PC-3 (cell line): ENCODE results near the gene KCNH6. TPM values are rescaled to one million over a fixed set of nuclear protein-coding genes. Genes with fewer than 3 reads are reported as not detected.

Experiments
- ATAC-seq: fragments of 200-7000 bp; cut with Tn5 transposase; 2 replicates; pipeline ENCODE4 v1.9.1; 2020; ENCODE audit warnings: mild to moderate bottlenecking, moderate library complexity
- BruUV-seq: library from RNA; stranded (reverse); fragments of 400-500 nt; replicated peaks from 2 replicates; lab custom pipeline; 2021; lab: Mats Ljungman, UMichigan
- CTCF ChIA-PET: fragments of 300-600 bp; sonication (Branson Sonifier 250); formaldehyde crosslinking; loops from one replicate; lab custom pipeline; 2022; ENCODE audit warnings: antibody characterized with exemption; lab: Charles Lee
- POLR2A ChIA-PET: fragments of 300-600 bp; sonication (Branson Sonifier 250); formaldehyde crosslinking; loops from one replicate; lab custom pipeline; 2022; ENCODE audit warnings: antibody characterized with exemption; ENCODE audit not compliant: unreplicated experiment; lab: Charles Lee
- DNase-seq: peaks from one replicate; pipeline ENCODE4 v3.0.0-alpha.2; 2015
- H2AFZ ChIP-seq: fragments of 300-600 bp; sonication (generic); 2 replicates; pipeline ENCODE4 v1.6.0; 2016; ENCODE audit warnings: antibody characterized with exemption, low read length
- H3F3A ChIP-seq: fragments of 300-600 bp; sonication (generic); one replicate; pipeline ENCODE4 v1.6.0; 2017; ENCODE audit warnings: antibody characterized with exemption, low read length, control low read depth, mild to moderate bottlenecking; ENCODE audit not compliant: unreplicated experiment
- H3K27ac ChIP-seq: fragments of 300-600 bp; sonication (generic); 2 replicates; pipeline ENCODE4 v1.5.1; 2016; ENCODE audit warnings: mild to moderate bottlenecking, low read length
- H3K27me3 ChIP-seq: fragments of 300-600 bp; sonication (generic); 2 replicates; pipeline ENCODE4 v1.6.1; 2016; ENCODE audit warnings: low read length, mixed read lengths
- H3K36me3 ChIP-seq: fragments of 300-600 bp; sonication (generic); 2 replicates; pipeline ENCODE4 v1.6.1; 2016; ENCODE audit warnings: low read depth, mixed run types, low read length, mixed read lengths
- H3K4me1 ChIP-seq: fragments of 300-600 bp; sonication (generic); 2 replicates; pipeline ENCODE4 v1.5.1; 2016; ENCODE audit warnings: low read length; ENCODE audit not compliant: insufficient read depth
- H3K4me2 ChIP-seq: fragments of 300-600 bp; sonication (generic); 2 replicates; pipeline ENCODE4 v1.6.0; 2016; ENCODE audit warnings: low read length
- H3K4me3 ChIP-seq: fragments of 300-600 bp; sonication (generic); 2 replicates; pipeline ENCODE4 v1.5.1; 2016; ENCODE audit warnings: mild to moderate bottlenecking, low read length, mixed read lengths
- H3K79me2 ChIP-seq: fragments of 300-600 bp; sonication (generic); 2 replicates; pipeline ENCODE4 v1.6.1; 2017; ENCODE audit warnings: low read length, mixed read lengths
- H3K9ac ChIP-seq: fragments of 300-600 bp; sonication (generic); 2 replicates; pipeline ENCODE4 v1.6.0; 2016; ENCODE audit warnings: mild to moderate bottlenecking, low read length
- H3K9me2 ChIP-seq: fragments of 300-600 bp; sonication (generic); replicated peaks from 2 replicates; pipeline ENCODE4 v1.6.1; 2016; ENCODE audit warnings: mixed run types, low read length, mixed read lengths
- H3K9me3 ChIP-seq: fragments of 300-600 bp; sonication (generic); 2 replicates; pipeline ENCODE4 v1.6.1; 2016; ENCODE audit warnings: low read length, mixed read lengths
- H4K20me1 ChIP-seq: fragments of 300-600 bp; sonication (generic); 2 replicates; pipeline ENCODE4 v1.6.1; 2016; ENCODE audit warnings: low read length, mixed read lengths
- EZH2 ChIP-seq: fragments of 300-600 bp; sonication (generic); IDR thresholded peaks from one replicate; pipeline ENCODE4 v1.6.1; 2017; ENCODE audit warnings: antibody characterized with exemption, mild to moderate bottlenecking, low read length; ENCODE audit not compliant: unreplicated experiment
- EZH2phosphoT487 ChIP-seq: fragments of 300-600 bp; sonication (generic); IDR thresholded peaks from 2 replicates; pipeline ENCODE4 v1.6.1; 2018; ENCODE audit warnings: mild to moderate bottlenecking, antibody characterized with exemption, low read length, borderline replicate concordance
- intact Hi-C: fragments of 100-400 bp; cut with micrococcal nuclease; formaldehyde crosslinking; loops from 2 replicates; pipeline ENCODE4 v1.9.0; 2023
- total RNA-seq: library from RNA; depleted of rRNA; stranded (reverse); fragments of >200 nt; gene quantifications from 2 replicates; pipeline ENCODE4 v1.2.3, GENCODE V29; 2014
- TF ChIP-seq, protein P1 (sequence below): fragments of 300-600 bp; sonication (generic); conservative IDR thresholded peaks from 2 replicates; pipeline ENCODE4 v1.5.1; 2017; ENCODE audit warnings: antibody characterized with exemption, low read depth, mild to moderate bottlenecking, low read length

KCNH6 gene
- total RNA-seq, 1 experiment from 2014 or later, result not detected

DNA sequence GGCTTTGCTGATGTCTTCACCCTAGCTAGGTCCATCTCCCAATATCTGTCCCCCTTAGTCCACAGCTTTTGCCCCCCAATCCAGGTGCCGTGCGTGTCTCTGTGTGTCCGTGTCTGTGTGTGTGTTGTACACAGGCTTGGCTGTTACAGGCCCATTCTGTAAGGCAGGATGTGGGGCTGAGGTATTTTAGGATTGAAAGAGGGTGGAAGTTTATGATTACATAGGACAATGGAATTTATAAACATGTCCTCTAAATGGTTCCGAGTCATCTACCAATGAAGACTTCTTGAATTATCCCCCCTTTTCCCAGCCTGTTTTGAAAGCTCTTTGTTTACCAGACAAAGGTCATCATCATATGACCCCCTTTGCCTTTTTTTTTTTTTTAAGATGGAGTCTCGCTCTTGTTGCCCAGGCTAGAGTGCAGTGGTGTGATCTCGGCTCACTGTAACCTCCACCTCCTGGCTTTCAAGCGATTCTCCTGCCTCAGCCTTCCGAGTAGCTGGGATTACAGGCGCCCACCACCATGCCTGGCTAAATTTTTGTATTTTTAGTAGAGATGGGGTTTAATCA is 24.4 kb upstream of the KCNH6 start:
- ChIA-PET CTCF (no interaction called here), POLR2A (no interaction called here)
- Histone ChIP-seq H3K36me3 (no peaks in the 10 kb centered on the region), H3F3A (no peaks in the 10 kb centered on the region), H3K9me3 (no peaks in the 10 kb centered on the region), H3K9me2 (no peaks in the 10 kb centered on the region), H3K27ac (no peak overlapping the region), H2AFZ (no peak overlapping the region), H3K9ac (no peak overlapping the region), H3K27me3 (peaks cover 12% of the 10 kb centered on the region; the same call in 1 of the 2 replicates), H4K20me1 (no peaks in the 10 kb centered on the region), H3K4me1 (peaks cover 5% of the 10 kb centered on the region; the same call in 1 of the 2 replicates), H3K4me2 (no peak overlapping the region), H3K4me3 (no peak overlapping the region), H3K79me2 (no peaks in the 10 kb centered on the region)
- ATAC-seq (no peak), DNase-seq (peak; percentile 11)
- TF ChIP-seq, protein P1, sequence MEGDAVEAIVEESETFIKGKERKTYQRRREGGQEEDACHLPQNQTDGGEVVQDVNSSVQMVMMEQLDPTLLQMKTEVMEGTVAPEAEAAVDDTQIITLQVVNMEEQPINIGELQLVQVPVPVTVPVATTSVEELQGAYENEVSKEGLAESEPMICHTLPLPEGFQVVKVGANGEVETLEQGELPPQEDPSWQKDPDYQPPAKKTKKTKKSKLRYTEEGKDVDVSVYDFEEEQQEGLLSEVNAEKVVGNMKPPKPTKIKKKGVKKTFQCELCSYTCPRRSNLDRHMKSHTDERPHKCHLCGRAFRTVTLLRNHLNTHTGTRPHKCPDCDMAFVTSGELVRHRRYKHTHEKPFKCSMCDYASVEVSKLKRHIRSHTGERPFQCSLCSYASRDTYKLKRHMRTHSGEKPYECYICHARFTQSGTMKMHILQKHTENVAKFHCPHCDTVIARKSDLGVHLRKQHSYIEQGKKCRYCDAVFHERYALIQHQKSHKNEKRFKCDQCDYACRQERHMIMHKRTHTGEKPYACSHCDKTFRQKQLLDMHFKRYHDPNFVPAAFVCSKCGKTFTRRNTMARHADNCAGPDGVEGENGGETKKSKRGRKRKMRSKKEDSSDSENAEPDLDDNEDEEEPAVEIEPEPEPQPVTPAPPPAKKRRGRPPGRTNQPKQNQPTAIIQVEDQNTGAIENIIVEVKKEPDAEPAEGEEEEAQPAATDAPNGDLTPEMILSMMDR, result no peak
- no peak for TF ChIP-seq EZH2phosphoT487
- BruUV-seq, result no TSS peak
- intact Hi-C loops, result no loop called here

GRCh38 chr17:63500543-63501390 is 22.4 kb upstream of the KCNH6 start:
- Histone ChIP-seq H4K20me1 (no peaks in the 10 kb centered on the region), H2AFZ (no peak overlapping the region), H3K4me3 (no peak overlapping the region), H3K9ac (no peak overlapping the region), H3K4me2 (no peak overlapping the region), H3K4me1 (peaks cover 5% of the 10 kb centered on the region; the same call in 1 of the 2 replicates), H3K79me2 (no peaks in the 10 kb centered on the region), H3F3A (no peaks in the 10 kb centered on the region), H3K9me3 (no peaks in the 10 kb centered on the region), H3K27me3 (peaks cover 19% of the 10 kb centered on the region; the same call in 1 of the 2 replicates), H3K9me2 (no peaks in the 10 kb centered on the region), H3K27ac (no peak overlapping the region), H3K36me3 (no peaks in the 10 kb centered on the region)
- POLR2A ChIA-PET, result no interaction called here
- ATAC-seq (no peak), DNase-seq (no peak)
- no TSS peak for BruUV-seq
- CTCF ChIA-PET, result no interaction called here
- intact Hi-C loops, result no loop called here
- TF ChIP-seq EZH2phosphoT487 (no peak), EZH2 (no peak)
- TF ChIP-seq, protein P1, result no peak
